Stimulated activated CD8-positive, alpha-beta memory T cell treated with anti-CD3 and anti-CD28 coated beads, Interleukin-7, amount 100 ng/mL, for 48 hours (primary cell): Measurements from ENCODE around the gene UPK3A.
A peak's percentile ranks its signal among the peaks of the same experiment; 100 is the strongest.

Experiments
- DNase-seq, 2 donors: peaks; one replicate each; pipeline ENCODE4 v3.0.0-alpha.2; 2020; ENCODE audit warnings: low read depth in 1 of 2; ENCODE audit errors: extremely low read depth in 1 of 2

The UPK3A gene

DNA sequence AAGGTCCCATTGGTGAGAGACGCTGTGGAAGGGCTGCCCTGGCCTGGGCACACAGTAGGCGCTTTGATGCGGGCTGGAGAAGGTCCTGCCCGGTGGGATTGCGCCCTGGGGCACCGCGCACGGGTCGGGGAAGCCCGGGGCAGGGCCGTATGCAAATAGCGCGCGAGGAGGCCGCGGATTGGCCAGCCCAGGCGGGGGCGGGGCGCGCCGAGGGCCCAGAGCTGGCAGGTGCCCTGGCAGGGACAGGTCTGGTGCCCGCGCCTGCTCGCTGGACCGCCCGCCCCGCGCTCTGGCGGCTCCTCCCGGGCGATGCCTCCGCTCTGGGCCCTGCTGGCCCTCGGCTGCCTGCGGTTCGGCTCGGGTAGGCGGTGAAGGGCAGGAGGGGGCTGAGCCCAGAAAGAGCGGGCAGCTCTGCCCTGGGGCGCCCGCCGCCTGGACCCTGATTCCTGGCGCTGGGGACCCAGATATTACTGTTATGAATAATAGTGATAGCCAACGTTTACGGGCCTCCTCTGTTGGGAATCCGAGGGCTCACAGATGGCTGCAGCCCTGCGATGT, at the start of gene UPK3A:
Gene UPK3A (plus strand): TSS at position 245 of the 558 bp plus-strand sequence. CDS start 65 bp downstream, at position 310.
- no peak for DNase-seq

DNA sequence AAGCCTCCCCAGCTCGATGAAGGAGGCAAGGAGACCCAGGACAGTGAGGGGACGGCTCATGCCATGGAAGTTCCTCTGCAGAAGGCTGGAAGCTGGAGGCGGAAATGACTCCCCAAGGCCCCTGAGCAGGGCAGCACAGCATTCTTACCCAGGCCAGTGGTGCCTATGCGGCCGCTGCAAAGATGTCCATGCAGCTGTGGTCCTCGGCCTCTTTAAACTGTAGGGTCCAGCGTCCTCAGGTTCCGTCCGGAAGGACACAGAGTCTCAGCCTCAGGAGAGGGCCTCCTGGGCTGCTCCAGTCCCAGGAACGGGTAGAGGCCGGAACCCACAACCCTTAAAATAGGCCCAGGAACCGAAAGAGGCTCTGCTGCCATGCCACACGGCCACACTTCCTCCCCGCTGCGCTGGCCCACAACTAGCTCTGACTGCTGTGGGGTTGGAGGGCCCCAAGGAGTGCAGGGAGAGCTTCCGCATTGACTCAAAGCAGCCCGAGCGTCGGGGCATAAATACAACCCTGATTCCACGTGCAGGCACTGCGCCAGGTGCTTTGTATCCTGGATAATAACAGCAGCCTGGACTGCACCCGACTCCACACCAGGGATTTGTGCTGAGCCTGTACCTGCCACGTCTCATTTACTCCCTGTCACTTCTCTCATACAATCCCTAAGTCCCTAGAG, 49.5 kb upstream of the UPK3A start:
- DNase-seq: no peak

DNA sequence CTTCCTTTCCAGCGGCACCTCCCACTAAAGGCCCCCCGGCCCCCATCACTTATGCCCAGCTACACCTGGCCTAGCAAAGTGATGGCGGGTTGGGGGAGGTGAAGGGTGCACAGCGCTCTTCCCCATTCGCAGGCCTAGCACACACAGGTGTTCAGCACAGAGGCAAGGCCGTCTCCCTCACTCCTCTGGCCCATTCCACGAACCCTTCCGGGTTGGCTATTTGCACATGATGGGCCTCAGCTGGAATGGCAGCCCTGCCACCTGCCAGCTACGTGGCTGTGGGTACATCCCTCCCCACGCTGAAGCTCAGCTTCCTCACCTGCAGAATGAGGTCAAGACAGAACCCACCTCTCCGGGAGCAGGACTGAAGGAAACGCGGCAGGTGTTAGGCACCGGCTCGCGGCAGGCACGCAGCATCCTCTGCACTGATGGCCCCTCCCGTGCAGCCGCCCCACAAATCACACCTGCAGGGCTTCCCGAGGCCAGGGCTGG, 48.9 kb upstream of the UPK3A start:
- no peak for DNase-seq

DNA sequence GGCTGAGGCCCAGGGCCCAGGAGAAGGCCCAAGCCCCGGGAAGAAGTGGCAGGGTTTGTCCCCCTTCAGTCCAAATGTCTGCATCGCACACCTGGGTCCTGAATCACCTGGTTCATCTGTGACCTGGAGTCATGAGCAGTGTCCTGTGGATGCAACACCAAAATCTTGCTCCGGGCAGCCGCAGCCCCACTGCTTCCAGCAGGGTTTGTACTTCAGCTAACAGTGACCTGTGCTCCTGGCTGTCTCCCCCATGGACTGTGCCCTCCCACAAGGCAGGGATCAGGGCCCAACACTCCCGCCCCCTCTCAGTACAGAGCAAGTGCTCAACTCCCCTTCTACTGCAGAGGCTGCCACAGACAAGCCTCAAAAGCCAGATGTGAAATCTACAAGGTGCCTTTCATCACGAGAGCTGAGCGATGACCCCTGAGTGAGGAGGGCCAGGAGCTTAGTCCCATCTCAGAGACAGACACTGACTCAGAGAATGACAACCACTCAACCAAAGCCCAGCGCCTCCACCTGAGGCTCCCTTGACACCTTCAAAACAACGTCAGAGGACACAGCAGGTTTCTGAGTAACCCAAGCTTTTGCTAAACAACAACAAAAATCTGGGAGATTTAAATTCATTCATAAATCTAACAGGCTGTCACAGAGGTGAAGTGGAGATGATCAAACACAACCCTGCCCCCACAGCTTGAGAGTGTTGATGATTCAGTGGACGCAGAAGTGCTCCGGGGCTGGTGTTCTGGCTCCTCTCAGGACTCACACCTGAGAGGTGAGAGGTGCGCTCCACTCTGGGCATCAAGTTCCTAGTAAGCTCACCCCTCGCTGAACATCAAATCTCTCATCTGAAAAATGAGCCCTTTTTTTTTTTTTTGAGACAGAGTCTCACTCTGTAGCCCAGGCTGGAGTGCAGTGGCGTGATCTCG, 47.4 kb upstream of the UPK3A start:
- DNase-seq: no peak

DNA sequence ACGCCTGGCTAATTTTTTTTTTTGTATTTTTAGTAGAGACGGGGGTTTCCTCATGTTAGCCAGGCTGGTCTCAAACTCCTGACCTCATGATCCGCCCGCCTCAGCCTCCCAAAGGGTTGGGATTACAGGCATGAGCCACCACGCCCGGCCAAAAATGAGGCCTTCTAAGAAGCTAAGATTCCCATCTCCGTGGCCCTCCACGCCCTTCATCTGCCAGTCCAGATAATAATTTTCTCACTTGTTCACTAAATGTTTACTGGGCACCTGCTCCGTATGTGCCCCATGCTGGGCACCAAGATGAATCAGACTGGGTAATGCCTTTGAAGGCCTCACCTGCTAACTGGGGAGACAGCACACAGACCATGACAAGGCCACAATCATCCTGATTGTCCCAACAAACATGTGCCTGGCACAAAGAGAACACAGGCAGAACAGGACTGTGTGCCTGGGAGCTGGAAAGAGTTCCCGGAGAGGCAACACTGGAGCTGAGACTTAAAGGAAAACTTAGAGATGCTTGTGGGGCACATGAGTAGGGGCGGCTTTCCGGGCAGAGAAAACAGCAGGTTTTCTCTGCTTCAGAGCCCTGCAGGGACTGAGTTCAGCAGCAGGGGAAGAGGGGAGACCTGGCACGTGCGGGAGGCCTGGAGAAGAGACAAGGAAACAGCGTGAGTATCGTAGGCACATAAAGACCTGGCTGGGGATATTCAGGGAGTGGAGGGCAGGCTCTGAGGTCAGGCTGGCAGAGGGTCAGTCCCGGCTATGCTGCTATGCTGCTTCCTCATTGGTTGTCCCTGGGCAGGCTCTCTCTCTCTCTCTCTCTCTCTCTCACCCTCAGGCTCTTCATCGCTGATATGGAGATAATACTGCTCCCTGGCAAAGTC, 46.4 kb upstream of the UPK3A start:
- DNase-seq: no peak

DNA sequence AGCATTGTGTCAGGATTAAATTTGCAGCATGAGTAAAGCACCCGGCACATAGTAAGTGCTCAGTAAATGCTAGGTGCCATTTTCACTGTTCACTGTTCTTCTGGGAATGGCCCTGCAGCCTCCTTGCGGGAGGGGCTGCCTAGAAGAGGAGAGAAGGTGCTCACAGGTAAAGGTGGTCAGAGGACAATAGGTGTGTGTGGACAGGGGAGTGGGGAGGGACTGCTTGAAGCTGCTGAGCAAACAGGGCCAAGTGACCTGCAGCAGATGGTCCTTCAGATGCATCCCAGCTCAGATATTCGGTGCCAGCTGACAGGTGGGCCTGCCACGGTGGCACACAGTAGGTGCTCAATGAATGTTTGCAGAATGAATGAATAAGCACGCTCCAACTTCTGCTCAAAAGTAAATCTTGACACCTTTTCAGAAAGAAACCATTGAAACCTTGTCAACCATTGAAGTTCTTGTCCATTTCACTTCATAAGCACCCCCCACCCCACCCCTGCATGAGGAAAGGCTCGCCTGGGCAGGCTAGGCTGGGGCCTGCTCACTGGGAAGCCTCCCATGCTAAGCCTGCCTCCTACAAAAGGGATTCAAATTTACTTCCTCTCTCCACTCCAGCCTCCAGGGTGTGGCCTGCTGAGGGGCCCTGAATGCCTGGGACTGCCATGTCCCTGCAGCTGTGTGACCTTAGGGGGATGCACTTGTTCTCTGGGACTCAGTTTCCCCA, 45.6 kb upstream of the UPK3A start:
- no peak for DNase-seq

DNA sequence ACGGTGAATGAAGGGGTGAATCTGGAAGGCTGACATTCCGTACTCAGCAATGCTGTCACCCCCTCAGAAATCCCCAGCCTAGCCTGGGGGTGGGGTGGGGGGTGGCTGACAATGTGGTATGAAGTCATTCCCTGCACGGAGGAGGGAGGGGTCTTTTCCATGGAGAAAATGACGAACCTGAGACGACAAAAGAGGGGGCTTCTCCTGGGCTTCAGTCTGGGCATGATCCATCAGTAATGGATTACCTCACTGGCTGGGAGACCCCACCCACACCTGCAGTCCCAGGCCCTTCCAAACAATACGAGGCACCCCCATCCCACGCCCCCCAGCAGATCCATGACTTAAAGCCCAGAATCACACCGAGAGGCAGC, 45.1 kb upstream of the UPK3A start:
- DNase-seq: no peak

DNA sequence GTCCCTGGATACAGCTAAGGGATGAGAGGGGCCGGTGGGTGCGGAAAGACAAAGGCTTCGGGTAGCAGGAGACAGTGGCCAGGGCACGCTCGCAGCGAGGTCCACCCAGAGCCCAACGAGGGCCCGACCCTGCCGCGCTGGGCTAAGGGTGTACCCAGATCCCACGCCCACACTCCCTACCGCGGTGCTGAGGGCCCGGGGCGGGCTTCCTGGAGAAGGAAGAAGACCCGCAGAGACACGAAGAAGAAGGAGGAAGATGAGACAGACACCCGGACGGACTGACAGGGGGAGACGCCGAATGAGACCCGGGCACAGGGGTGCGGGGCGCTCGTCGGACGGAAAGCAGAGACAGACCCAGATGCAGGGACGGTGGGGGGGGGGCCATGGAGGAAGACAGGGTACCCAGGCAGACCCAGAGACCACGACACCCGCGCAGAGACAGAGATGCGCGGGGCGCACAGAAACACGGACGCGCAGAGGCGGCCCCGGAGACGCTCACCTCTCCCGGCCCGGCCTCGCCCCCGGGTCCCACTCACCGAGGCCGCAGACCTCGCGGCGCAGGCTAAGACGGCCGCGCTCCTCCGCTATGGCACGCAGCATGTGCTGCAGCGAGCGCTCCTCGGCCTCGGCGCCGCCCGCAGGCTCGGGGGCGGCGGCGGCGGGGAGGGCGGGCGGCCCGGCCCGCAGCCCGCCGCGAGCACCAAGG, 44.5 kb upstream of the UPK3A start:
- DNase-seq: no peak

DNA sequence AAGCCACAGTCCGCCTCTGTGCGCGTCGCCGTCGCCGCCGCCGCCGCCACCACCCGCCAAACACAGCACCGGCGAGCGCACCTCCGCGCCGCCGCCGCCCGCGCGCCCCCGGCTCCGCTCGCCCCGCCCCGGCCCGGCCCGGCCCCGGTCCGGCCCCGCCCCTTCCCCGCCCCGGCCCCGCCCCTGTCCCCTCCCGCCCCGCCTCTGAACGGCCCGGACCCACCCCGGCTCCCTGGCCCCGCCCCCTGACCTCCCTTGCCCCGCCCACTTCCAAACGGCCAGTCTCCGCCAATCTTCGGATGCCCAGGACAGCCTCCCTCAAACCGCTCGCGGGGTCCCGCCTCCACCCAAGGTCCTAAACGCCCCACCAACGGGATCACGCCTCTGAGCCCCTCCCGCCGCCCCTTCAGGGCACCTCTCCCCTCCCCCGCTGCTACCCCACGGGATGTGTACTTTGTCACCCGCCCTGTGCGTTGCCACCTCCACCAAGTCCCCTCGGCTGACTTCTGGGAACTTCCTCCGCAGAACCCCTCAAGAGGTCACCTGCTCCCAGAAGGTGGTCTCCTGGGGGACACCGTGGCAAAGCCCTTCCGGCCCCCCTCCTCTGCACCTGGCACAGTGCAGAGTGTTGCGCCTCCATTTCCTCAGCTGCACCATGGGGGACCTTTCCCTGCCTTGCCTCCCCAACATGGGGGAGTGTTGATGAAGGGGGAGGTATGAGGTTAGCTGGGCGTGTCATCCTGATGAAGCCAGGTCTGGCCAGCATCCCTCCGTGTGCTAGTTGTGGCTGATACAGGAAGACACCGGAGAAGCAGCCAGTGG, 43.7 kb upstream of the UPK3A start, which contains the start of gene KIAA0930:
Gene KIAA0930 (minus strand): TSS at position 85 of the 822 bp plus-strand sequence. CDS start 191 bp downstream, outside the sequence.
- DNase-seq: peak; percentile 52 to 73

DNA sequence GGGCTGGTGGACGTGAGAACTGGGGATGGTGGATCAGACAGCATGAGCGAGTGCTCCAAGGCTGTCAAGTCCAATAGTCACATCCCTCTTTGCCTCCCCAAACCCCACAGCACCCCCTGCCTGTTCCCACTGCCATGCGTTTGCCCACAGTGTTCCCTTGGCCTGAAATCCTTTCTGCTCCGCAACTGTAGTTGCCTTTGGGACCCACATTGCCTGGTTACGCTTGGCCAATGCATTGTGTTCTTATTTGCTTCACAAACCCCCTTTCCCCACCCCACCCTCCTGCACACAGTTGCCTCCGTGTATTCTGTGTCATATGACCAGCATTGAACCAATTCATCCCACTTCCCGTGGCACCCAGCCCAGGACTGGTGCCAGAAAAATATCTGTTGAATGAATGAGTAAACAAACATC, 42.0 kb upstream of the UPK3A start:
- DNase-seq: no peak

DNA sequence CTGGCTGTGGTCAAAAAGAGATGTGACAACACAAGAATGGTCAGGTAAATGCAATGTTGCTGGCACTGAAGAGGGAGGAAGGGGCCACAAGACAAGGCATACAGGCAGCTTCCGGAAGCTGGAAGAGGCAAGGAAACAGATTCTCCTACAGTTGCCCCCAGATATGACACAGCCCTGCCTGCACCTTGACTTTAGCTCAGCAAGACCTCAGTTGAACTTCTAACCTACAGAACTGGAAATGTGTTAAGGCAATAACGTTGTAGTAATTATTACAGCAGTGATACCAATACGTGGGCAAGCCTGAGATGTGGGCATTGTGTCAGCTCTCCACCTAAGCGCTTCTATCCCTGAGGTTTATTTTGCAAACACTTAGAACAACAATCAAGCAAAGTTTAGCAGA, 39.8 kb upstream of the UPK3A start:
- DNase-seq: no peak

DNA sequence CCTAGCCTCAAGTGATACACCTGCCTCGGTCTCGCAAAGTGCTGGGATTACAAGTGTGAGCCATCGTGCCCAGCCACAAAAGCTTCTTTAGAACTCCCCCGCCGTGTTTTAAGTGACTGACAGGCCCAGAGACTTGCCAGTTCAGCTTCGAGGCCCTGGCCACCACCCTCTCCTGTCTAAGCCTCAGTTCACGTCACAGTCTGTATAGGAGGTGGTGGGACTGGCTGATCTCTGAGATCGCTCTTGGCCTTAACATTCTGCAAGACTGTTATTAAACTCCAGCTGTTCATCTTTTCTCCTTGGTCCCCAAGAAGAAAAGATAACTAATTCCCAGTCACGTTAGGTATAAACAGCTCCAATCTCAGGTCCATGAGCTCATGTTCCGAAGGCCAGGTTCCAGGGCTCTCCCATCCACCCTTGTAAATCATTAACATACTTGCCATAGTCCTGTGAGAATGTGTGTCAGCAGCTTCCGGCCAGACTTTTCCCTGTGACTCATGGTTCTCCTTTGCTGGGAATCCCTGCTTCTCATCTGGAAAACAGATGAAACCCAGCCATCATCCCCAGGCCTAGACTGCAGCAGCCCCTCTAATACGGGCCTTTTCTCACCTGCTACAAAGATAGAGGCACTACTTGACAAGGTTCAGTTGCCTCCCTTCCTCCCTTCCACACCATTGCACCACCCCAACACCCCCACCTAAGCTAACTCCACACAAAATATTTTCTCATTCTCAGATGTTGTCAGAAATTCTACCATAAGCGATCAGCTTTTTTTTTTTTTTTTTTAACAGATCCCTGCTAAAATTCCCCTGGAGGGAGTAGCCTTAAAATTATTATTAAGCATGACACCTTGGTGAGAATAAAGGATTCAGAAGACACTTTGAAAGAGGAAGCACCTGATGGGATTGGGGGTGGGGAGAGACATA, 38.4 kb upstream of the UPK3A start:
- DNase-seq: no peak

DNA sequence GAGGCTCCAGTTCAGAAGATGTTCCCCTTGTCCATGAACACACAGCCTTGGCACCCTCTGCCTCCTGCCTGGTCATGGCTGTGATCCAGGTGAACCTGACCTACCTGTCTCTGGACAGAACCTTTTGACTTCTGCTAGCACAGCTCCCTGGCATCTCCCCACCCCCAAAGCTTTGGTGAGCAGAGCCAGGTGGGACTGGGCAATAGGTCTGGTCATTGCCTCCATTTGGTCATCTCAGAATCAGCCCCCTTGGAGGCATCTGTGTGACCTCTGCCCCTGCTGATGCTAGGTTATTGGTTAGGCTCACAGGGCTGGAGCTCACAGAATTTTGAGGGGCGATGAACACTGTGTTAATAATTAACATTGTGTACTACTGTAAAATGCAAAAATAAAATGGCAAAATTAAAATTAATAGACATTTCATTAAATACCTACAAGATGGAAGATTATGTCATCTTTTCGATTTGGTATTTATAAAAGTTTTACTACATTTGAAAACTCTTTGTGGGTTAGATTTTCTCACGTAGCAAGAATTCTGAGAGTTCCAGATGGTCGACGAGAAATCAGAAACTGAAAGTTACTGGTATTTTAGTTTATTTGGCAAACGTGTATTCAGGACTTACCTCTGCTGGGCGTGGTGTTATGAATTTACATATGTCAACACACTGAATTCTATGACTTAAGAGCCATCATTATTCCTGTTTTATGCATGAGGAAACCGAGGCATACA, 35.8 kb upstream of the UPK3A start:
- DNase-seq: no peak

DNA sequence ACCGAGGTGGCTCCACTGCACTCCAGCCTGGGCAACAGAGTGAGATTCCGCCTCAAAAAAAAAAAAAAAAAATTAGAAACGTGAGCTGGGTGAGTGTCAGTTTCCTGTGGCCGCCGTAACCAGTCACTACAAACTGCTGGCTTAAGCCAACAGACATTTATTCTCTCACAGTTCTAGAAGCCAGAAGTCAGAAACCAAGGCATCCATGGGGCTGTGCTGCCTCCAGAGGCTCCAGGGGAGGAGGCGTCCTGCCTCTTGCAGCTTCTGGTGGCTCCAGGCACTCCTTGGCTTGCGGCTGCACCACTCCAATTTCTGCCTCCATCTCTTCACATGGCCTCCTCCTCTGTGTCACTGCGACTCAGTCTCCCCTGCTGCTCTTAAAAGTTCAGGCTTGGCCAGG, 32.9 kb upstream of the UPK3A start:
- DNase-seq: no peak

DNA sequence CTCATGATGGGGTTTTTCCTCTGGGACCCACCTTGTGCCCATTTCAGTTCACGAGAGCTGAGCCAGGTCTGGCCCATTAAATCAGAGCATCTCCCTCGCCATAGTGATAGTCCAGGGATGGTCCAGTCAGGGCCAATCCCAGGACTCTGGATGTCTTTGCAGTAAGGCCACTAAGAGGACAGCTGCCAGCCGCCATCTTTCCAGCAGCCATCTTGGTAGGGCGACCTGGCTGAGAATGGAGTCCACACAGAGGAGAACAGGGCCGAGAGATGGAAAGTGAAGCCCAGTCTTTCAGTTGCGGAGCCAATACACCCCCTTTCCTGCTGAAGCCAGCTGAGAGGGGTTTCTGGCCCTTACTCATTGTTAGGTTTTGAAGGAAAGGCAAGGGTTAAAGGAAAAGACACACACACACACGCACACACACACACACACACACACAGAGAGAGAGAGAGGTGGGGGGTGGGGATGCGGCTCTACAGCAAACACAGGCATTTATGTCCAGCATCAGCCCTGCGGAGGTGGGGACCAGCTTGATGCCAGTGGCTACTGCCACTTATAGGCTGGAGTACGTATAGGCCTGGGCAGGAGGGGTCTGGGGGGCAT, 31.6 kb upstream of the UPK3A start:
- DNase-seq: no peak

DNA sequence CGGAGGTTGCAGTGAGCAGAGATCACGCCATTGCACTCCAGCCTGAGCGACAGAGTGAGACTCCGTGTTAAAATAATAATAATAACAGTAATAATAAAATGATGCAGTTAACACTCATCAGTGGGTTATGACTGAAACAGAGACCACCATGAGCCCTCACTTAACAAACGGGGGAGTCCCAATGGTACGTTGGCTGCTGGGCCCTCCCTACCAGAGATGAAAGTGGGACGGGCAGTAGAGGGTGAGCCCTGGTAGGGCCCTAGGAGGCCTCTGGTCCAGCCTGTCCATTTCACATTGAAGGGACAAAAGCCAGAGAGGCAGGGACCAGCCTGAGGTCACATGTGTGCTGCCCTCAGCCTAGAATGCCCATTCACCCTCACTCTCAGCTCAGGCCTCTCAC, 30.4 kb upstream of the UPK3A start:
- DNase-seq: no peak
